GM19240 (cell line): ENCODE data around the gene CCSER1.
"Not testable (repeated sequence)": the region's sequence is repeated elsewhere in the genome, so short reads cannot be mapped to it uniquely, and the experiment has no call there.

ENCODE experiments used
- DNase-seq: peaks from one replicate; pipeline ENCODE4 v3.0.0; 2011; ENCODE audit warnings: low spot score; ENCODE audit not compliant: insufficient read length

The CCSER1 gene

DNA sequence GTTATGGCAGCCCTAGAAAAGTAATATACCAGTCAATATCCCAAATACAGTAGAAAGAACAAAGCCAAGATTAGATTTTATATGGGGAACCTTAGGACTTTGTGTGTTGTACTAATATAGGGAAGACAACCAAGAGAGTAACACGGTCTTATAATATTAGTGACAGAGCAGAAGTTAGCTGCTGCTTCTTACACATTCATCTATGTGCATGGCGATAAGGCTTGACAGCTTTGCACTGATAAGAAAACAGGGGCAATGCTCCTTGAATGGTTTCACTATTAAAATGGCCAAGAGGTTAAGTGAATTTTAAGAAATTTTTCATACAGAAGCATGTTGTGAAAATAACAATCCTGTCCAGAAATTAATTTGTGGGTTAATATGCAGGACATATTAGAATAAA lies 521.6 kb downstream of the CCSER1 start:
- no peak for DNase-seq

DNA sequence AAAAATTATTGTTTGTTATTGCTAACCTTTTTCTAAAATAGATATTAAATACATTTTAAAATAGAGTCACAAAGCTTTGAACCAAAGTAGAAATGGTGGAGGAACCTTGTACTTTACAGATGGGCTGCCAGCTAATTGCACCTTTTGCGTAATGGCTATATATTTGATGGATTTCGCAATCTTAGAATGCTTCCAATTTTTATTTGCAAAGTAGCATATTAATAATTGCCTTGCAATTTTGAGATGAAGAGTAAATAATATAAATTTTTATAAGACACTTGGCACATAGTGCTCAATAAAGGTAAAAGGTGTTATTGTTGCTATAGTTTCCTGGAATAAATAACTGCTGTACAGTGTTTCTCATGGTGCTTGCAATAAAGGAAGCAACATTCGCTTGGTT lies 533.5 kb downstream of the CCSER1 start:
- no peak for DNase-seq

DNA sequence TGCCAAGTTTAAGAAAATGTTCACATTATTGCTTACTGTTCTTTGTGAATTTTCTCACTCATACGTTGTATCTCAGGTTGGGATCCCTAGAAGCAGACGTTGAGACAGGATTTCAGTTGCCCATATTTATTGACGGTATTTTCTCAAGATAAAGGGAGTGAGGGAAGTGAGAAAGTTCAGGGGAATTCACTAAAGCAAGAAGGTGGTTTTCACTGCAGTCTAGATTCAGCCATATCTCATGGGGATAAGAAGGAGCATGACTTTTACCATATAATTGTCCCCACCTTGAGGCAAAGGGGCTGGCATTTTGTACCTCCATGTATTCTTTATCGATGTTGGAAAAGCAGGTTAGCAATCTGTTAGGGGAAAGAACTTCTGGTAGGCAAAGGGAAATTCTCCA lies 543.0 kb downstream of the CCSER1 start:
- no peak for DNase-seq

DNA sequence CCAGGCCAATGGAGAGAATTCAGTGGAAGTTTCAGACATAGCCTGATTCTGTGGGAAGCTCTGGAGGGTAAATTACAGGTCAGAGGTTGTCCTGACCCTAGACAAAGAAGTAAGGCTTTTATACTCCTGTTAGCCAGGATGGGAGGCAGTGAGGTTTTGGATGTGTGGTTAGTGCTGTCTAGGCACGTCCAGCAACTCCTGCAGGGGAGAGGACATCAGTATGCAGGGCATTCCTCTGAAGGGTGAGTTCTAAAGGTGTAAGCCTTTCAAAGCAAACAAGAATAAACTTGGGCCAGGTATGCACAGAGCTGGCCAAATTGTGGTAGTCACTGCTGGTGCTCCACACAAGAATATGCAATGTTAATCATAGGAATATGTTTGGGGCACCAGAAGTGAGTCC lies 562.5 kb downstream of the CCSER1 start:
- DNase-seq = no peak

DNA sequence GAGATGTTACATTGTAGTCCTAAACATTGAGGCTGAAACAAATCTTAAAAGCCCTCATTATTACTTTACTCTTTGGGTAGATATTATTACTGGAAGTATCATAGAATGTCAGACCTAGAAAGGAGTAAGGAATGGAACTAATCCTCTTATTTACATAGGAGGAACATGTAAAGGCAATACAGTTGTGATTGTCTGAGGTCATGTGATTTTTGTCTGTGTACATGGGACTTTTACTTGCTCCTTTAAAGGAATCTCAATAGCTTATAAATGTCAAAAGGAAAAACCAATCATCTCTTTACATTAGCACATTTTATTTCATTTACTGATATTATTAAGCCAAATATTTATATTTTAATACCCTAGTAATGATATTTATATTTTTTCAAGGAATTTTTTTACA lies 568.2 kb downstream of the CCSER1 start:
- no peak for DNase-seq

DNA sequence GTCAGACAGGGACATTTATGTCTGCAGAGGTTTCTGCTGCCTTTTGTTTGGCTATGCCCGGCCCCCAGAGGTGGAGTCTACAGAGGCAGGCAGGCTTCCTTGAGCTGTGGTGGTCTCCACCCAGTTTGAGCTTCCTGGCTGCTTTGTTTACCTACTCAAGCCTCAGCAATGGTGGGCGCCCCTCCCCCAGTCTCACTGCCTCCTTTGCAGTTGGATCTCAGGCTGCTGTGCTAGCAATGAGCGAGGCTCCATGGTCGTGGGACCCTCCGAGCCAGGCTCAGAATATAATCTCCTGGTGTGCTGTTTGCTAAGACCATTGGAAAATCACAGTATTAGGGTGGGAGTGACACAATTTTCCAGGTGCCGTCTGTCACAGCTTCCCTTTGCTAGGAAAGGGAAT lies 578.3 kb downstream of the CCSER1 start:
- DNase-seq = not testable (repeated sequence)

DNA sequence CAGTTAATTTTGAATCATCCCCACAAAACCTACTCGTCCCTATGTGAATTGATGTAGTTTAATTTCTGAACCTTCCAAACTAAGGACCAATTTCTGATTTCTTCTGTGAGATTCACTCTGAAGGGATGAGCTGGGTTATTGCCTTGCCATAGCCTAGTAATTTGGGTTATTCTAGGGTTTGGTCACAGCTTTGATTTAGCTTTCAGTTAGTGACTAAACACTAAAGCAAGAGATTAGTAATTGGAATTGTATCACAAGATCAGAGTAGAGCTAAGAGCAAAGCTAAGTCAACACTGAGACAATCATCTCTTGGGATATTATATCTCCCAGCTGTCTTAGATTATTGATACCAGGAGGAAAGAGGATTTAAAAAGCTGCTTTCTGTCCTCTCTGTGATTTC lies 588.0 kb downstream of the CCSER1 start:
- DNase-seq = no peak

DNA sequence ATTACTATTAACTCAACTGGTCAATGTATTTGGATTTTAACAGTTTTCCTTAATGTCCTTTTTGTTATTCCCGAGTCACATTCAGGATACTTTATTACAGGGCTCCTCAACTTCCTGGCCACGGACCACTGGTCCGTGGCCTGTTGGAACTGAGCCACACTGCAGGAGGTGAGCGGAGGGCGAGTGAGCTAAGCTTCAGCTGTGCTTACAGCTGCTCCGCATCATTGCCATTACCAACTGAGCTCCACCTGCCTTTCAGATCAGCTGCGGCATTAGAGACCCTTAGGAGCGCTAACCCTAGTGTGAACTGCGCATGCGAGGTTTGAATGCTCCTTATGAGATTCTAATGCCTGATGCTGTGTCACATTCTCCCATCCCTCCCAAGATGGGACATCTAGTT lies 591.7 kb downstream of the CCSER1 start:
- DNase-seq = no peak

DNA sequence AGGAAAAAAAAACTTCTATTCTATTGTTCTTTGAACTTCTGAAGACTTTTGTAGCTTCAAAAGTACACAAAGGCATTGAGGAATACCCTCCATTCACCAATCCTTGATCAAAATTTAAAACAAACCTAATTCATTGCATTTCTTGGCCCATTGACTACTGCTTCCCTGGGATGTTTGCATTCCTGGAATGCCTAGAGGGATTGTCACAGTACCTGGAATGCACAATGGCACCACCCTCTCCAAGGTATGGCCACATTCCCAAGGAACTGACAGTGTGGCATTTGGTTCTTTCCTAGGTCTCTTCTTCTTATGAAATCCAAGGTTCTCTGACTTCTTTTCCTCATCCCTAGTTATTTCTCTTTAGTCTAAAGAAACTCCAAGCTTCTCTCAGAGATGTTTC lies 600.7 kb downstream of the CCSER1 start:
- no peak for DNase-seq

DNA sequence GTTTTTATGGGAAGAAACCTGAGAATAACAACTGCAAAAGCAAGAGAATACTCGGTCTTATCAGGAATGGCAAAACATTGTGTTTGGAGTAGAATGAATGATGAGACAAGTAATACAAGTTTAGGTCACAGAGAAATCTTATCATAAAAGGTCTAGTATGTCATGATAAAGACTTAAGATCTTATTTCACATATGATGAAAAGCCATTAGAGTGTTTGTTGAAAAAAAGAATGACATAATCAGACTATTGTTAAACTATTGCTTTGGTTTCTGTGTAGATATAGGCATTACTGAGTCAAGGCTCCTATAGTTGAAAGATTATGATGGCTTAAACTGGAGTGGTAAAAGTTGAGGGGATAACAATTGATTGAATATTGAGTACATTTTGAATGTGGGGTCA lies 603.6 kb downstream of the CCSER1 start:
- DNase-seq = no peak

DNA sequence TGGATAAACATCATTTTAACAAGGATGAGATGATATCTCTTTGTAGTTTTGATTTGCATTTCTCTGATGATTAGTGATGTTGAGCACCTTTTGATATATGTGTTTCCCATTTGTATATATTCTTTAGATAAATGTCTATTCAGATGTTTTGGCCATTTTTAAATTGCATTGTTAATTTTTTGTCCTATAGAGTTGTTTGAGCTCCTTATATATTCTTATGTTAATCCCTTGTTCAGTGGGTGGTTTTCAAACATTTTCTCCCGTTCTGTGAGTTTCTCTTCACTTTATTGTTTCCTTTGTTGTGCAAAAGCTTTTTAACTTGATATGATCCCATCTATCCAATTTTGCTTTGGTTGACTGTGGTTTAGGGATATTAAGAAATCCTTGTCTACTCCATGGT lies 606.0 kb downstream of the CCSER1 start:
- DNase-seq = no peak

DNA sequence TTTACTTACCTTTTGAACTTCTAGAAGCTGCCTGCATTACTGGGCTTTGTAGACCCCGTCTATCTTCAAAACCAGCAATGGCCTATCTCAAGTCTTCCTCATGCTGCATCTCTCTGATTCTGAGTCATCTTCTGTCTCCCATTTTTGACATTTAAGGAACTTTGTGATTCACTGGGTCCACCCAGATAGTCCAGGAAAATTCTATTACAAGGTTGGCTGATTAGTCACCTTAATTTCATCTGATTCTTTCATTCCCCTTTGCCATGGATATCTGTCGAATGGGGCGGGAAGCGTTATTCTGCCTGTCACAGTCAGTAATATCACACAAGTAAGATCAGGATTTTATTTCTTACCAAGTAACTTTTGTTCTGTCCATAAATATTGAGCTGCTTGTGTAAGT lies 618.0 kb downstream of the CCSER1 start:
- no peak for DNase-seq

DNA sequence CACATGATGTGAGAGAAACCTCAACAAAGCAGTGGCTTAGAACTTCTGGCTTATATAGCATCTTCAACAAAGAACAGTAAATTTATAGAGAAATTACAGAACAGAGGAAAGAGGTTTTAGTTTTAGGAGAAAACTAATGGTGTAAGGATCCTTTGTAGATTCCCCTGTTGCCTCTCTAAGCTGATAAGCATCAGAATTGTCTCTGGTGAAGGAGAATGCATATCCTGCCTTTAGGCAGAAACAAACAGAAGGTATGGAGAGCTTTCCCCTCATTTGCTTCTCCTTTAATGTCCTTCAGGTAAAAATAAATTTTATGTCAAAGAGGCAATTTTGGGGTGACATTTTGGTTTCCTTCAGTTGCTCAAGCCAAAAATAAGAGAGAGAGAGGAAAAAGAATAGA lies 625.9 kb downstream of the CCSER1 start:
- DNase-seq = no peak

DNA sequence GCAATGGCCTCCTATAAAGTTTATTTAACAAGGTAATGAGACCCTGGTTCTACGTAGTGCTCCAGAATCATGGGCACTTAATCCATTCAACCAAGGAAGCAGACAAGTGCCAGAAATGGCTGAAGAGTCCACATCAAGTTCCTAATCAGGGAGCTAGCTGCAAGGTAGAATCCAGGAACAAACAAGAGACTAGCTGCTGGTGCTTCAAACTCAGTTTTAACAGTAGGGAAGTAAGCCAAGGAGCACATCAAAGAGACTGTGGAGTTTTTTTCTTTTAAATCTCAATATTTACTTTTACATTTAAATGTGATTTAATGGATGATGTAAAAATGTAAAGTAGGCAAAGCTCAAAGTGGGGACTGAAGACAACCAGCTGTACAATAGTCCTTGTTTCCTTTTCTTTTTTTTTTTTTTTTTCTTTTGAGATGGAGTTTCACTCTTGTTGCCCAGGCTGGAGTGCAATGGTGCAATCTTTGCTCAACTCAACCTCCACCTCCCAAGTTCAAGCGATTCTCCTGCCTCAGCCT lies 630.4 kb downstream of the CCSER1 start:
- no peak for DNase-seq

DNA sequence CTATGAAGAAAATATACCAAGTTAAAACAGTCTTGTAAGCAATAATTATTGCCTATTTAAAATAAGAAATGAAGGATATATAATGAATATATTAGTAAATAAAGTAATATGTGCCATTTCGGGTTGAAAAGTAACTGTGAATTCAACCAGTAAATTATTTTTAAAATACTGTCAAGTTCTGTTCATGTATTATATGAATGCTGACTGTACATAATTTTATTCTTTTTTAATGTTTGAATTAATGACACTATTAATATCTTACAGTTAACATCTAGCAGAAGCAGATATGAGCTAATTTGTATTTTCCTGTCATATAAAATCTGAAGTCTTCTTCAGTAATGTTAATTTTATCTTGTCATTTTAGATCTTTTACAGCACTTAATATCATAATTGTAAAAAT lies 632.9 kb downstream of the CCSER1 start:
- no peak for DNase-seq

DNA sequence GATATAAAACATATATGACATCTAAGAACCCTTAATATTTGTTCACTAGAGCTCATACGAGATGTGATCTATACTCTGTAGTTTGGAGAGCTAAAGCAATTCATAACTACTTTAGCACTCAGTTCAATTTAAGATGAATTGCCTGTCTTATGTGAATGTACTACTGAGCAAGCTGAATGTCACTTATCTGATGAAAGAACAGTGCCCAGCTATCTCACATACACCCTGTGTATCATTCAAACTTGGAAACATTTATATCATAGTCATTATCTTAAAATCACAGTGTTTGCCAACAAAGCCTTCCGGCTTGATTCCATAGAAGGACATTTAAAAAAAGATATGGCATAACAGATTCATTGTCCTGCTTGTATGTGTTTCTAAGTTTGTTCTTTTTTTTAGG lies 639.6 kb downstream of the CCSER1 start:
- DNase-seq = no peak

DNA sequence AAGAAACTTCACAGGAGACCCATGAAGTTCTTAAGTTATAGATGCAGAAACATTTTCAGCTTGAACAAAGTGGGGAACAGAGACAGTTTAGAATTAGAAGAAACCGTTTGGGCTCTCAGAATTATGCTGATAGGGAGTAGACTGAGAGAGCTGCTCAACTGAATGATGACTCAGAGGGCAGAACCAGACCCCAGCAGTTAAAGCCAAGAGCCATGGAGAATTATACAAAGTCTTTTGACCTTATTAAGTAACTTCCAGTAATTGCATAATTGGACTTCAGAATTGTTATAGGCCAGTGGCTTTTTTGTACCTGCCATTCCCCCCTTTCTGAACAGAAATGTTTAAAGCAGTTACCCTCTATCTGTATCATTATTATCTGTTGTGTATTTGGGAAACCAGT lies 642.1 kb downstream of the CCSER1 start:
- no peak for DNase-seq

DNA sequence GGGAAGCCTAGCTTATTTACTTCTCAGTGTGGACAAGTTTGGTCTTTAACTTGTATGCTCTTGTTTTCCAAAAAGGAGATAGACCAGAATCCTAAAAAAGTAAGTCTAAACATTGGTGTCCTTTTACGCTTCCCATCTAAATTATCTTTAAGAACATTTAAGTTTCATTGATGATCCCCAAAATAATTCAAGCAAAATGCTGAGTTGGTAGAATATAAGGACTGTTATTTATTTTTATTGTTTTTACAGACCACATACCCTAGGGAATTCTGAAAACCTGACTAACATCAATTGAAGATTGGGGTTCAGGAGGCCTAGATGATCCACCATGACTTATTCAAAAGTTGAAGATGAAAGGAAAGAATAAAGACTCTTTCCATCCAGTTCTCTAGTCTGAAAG lies 653.0 kb downstream of the CCSER1 start:
- no peak for DNase-seq

DNA sequence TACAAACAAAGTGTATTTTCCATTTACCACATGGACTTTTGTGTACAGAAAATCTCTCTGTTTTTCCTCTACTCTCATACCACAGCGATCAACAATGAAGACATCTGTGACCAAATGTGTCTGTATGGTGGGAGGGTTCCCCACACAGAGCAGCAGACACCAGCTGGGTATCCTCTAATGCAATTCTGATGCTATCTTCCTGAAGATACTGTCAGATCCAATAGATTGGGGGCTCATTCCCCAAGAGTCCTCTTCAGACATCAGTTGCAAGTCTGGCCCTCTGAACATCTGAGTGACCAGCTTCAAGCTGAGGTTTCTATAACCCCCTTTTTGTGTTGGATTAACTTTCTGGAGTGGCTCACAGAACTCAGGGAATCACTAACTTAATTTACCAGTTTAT lies 659.4 kb downstream of the CCSER1 start:
- no peak for DNase-seq

DNA sequence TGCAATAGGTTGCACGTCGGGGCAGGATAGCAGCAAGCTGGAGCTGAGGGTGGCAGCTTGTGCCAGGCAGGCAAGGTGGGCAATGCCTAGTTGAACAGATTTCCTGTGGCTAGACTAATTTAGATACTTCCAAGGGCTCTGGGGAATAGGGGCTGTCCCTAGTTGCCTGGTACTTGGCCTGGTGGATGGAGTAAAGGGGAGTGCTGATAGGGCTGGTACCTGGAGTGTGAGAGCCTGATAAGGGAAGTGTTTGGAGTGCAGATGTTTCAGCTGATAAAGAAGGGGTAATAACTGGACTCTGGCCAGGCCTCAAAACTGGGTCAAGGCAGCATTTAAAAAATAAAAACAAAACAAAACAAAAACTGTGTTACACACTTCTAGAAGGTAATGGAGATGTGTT lies 665.5 kb downstream of the CCSER1 start:
- no peak for DNase-seq

DNA sequence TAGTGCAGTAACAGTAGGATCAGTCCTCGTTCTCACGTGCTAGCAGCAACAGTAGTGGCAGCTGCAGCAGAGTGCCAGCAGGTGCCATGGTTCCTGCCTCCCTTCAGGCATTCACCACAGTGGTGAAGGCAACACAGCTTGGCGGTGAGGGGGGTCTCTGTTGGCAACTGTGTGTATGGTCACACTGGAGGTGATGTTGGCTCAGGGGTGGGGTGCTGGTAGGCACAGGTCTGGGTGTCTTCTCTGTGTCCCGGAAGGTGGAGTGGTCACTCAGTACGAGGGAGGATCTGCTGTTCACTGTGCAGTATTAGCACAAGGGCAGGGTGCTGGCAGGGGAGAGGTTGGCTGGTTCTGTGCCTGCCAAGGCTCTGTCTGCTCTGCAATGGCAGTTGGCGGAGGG lies 671.8 kb downstream of the CCSER1 start:
- no peak for DNase-seq

DNA sequence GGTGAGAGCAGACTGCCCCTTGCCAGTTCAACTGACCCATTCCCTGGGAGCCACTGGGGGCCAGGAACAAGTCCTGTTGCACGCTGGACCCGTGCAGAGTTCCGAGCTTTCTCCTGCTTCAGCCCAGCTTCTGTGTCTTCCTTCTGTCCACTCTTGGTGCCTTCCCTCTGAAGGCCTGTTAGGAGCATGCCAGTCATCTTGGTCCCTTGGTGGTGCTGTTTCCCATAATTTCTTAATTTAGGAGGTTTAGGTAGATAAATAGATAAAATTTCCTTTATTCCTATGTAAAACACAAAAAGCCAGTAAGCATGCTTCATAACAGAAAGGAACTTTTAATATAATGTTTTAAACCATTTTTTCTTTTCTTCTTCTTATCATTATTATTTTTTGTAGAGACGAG lies 672.7 kb downstream of the CCSER1 start:
- no peak for DNase-seq

DNA sequence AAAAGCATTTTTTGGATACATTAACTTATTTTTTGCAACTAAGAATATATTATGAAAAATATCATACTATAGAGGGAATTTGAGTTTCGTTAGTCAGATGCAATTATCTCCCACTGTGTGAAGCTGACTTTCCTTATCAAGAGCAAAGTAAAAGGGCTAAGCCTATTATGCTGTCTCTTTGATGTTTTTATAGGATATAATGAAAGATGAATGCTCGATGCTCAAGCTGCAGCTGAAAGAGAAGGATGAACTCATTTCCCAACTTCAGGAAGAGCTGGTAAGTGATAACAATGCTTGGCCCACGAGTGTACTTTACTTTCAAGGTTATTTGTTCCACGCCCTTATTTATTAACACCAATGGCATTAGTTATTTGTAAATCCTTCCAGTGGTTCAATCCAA lies 688.4 kb downstream of the CCSER1 start:
- no peak for DNase-seq

DNA sequence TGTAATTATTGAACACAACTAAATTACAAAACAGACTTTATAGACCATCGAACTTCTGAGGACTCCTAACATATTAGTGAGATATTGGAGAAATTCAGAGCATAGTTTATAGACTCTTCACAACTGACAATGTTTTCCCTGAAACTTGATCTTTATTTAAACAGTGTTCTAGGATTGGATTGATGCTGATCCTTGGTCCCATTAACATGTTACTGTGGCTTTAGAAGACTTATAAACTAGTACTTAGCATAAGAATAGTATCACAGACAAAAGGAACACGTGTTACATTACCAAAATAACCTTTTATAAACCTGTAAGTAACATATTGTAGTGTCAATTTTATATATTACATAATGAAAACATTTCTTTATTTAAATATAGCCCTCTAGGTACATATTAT lies 689.6 kb downstream of the CCSER1 start:
- DNase-seq = no peak
